ENCODE measurements around the gene KCNJ14. TPM values are rescaled to one million over a fixed set of nuclear protein-coding genes. Genes with fewer than 3 reads are reported as not detected.

KCNJ14 gene
- total and polyA plus RNA-seq, 2 of the 8 experiments (the other 6 are each of a cell fraction or from before 2014, with no cell fraction given), result 0.45 to 0.89 TPM

- TF ChIP-seq RAD21 (IDR thresholded peaks at IDR 0.05 in 1 of 2, conservative IDR thresholded peaks at IDR 0.05 in 1 of 2; ENCODE audit: low read depth in 2 of 2, low read length in 2 of 2) (no peak), GTF2F1 (IDR thresholded peaks at IDR 0.05; ENCODE audit: borderline replicate concordance, low read depth, low read length) (no peak)
Observed at GRCh38 chr19:48514123-48514458, 58.7 kb downstream of the KCNJ14 start (continued).

Data from H1 (cell line).